HG03558 (cell line): ENCODE measurements around the gene BCAS1.

Experiments
- ATAC-seq: cut with Tn5 transposase; IDR thresholded peaks from one replicate; pipeline ENCODE4 v1.9.1; 2021; ENCODE audit warnings: moderate number of reproducible peaks; ENCODE audit not compliant: unreplicated experiment; ENCODE audit errors: extremely low read depth

BCAS1 gene

DNA sequence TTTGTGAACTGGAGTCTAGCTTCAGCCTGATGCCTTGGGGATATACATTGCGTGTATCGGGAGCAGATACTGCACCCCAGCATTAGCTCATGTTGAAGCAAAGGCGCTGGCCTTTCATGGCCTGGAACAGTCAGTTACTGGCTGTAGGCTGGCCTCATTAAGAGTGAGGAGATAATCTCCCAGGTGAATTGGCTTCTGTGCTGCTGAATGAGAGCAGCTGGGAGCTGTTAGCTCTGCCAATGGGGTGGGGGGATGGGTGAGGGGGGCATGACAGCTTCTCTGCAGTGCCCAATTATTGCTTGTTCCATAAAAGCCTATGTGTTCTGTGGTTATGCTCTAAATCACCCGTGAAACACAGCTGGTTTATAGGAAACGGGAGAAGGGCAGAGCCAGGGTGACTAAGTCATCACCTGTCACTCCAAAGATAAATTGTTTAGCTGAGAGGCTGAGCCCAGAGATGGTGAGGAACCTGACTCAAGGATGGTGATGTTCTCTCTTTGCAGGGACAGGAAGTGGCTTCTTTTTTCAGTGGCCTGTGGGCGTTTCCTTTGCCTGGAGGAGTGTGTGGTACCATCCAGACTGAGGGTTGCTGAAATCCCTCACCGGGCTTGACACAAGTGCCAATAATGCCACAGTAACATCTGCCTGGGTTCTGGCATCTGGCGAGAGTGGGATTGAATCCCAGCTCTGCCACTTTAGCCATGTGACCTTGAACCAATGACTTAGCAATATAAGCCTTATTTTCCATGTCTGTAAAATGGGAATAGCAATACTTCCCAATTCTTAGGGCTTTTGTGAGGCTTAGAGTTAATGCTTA, 170.8 kb downstream of the BCAS1 start:
- peak; percentile 61 for ATAC-seq

DNA sequence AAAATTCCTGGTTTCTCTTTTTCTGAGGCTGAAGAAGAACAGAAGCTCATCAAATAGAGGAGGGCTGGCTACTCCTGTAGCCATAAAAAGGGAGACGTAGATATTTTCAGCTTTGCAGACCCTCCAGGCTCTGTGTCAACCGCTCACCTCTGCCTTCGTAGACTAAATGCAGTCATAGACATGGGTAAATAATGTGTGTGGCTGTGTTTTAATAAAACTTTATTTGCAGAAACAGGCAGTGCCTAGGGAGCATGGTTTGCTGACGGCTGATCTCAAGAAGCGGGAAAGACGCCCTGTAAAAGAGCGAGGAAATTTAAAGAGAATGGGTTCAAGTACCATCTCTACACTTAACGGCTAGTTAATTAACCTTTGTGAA, 171.8 kb downstream of the BCAS1 start:
- no peak for ATAC-seq

DNA sequence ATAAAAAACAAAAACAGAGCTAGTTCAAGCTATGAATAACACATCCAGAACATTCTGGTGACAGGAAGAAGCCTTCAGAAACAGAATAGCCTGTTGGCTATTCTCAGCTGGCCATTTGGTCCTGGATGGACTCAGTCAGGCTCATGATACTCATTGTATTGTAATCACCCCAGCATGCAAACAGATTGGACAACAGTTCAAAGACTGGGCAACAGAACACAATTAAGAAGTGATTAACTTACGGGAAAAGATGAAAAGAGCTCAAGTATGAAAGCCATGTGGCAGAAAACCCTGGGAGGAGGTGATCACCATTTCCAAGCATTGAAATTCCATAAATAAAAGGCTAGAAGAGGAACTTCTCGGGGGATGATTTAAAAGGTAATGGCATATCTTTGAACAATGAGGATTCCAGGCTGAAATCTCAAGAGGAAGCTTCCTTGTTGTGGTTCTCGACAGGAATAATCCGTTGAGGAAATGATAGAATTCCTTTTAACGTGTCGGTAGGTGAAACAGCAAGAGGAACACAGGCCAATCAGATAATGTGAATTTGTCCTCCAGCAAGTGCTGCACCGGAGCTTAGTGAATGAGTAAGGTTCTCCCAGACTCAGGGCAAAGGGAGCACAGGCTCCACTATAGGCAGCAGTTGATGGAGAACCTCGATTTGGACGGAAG, 172.4 kb downstream of the BCAS1 start:
- no peak for ATAC-seq

DNA sequence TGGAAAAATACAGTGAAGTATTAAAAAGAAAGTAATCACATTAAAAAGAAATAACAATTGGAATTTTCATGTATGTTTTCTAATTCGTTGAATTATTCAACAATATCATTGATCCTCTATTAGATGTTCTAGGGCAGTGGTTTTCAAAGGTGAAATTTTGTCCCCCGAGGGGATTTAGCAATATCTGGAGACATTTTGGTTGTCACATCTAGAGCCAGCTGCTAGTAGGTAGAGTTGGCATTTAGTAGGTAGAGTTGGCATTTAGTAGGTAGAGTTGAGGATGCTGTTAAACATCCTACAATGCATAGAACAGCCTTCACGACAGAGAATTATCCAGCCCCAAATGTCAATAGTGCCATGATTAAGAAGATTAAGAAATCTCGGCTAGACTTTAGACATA, 173.7 kb downstream of the BCAS1 start:
- no peak for ATAC-seq

DNA sequence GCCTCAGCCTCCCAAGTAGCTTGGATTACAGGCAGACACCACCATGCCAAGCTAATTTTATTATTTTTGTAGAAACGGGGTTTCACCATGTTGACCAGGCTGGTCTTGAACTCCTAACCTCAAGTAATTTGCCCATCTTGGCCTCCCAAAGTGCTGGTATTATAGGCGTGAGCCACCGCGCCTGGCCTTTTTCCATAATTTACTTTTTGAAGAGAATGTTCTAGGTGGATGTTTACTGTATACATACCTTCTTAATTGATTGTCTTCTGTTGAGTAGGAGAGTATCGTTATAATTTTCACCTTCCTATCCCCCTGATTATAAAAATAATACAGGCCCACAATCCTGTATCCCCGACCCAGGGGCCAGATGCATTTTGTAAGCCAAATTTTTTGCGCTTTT, 174.4 kb downstream of the BCAS1 start:
- no peak for ATAC-seq

DNA sequence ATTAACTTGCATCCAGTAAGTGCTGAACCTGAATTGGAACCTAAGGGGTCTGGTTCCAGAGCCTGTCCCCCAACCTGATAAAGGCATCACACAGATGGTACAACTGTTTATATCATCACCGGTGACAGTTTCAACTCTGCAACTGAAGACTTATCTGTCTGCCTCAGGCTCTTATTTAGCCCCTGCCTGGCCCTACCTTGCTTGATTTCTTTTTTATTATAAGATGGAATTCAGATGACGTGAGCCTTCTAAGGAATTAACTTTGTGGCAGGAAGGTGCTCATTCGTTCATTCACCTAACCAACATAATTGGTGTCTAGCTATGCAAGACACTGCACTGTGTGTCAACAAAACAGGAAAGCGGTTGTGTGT, 175.0 kb downstream of the BCAS1 start:
- ATAC-seq: no peak

DNA sequence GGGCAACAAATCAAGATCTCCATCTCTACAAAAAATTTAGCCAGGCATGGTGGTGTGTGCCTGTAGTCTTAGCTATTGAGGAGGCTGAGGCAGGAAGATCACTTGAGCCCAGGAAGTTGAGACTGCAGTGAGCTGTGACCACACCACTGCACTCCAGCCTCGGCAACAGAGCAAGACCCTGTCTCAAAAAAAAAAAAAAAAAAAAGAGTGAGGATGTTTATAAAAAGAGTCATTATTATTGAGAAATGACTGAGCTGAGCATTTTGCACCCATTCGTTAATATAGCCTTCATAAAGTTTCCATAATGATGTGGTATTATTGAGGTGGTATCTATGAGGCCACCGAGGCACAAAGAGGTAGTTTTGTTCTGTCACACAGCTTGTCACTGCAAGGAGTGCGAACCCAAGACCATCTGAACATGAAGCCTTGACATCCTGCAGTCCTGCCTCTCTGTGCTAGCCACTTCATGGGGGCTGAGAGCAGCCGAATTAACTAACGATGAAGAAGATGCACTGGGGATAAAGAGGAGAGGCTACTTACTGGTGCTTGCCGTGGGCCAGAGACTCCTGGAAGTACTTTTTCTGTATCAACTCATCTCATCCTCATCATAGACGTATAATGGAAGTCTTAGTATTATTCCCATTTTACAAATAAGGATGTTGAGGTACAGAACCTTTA, 175.5 kb downstream of the BCAS1 start:
- no peak for ATAC-seq
